ENCODE results near the gene PDE3B.
"Not testable (repeated sequence)": the region's sequence is repeated elsewhere in the genome, so short reads cannot be mapped to it uniquely, and the experiment has no call there.

PDE3B gene

GRCh38 chr11:14821031-14821430 is 177.4 kb downstream of the PDE3B start:
- DNase-seq = no peak

GRCh38 chr11:14826600-14826999 is 183.0 kb downstream of the PDE3B start:
- DNase-seq = no peak

GRCh38 chr11:14835496-14836492 is 192.2 kb downstream of the PDE3B start:
- no peak for DNase-seq

GRCh38 chr11:14842002-14842401 is 198.4 kb downstream of the PDE3B start:
- no peak for DNase-seq

GRCh38 chr11:14852571-14853177 is 209.1 kb downstream of the PDE3B start:
- DNase-seq = peak; percentile 13

GRCh38 chr11:14854057-14854456 is 210.5 kb downstream of the PDE3B start:
- no peak for DNase-seq

GRCh38 chr11:14855890-14856289 is 212.3 kb downstream of the PDE3B start:
- DNase-seq = no peak

GRCh38 chr11:14857621-14858020 is 214.0 kb downstream of the PDE3B start:
- DNase-seq = no peak

GRCh38 chr11:14858404-14858803 is 214.8 kb downstream of the PDE3B start:
- no peak for DNase-seq

GRCh38 chr11:14860511-14860910 is 216.9 kb downstream of the PDE3B start:
- DNase-seq = no peak

- DNase-seq = no peak
Observed at GRCh38 chr11:14861680-14862079, 218.1 kb downstream of the PDE3B start.

- not testable (repeated sequence) for DNase-seq
Observed at GRCh38 chr11:14863775-14864174, 220.2 kb downstream of the PDE3B start.

GRCh38 chr11:14872032-14872431 is 228.4 kb downstream of the PDE3B start:
- no peak for DNase-seq

- DNase-seq = no peak
Observed at GRCh38 chr11:14873632-14874031, 230.0 kb downstream of the PDE3B start.

GRCh38 chr11:14875163-14875562 is 231.6 kb downstream of the PDE3B start:
- DNase-seq = no peak

GRCh38 chr11:14881576-14882193 is 238.1 kb downstream of the PDE3B start:
- no peak for DNase-seq

GRCh38 chr11:14882196-14882595 is 238.6 kb downstream of the PDE3B start:
- no peak for DNase-seq

- not testable (repeated sequence) for DNase-seq
Observed at GRCh38 chr11:14883683-14884082, 240.1 kb downstream of the PDE3B start.

GRCh38 chr11:14884667-14885273 is 241.2 kb downstream of the PDE3B start:
- no peak for DNase-seq

GRCh38 chr11:14886513-14886912 is 242.9 kb downstream of the PDE3B start:
- no peak for DNase-seq

- DNase-seq = peak; percentile 78
Observed at GRCh38 chr11:14891143-14892035, 247.8 kb downstream of the PDE3B start.

GRCh38 chr11:14892036-14892556 is 248.5 kb downstream of the PDE3B start, which contains the start of gene CYP2R1:
Gene CYP2R1 (minus strand): TSS chr11:14892231. CDS start chr11:14892205, 26 bp downstream.
- peak; percentile 77 for DNase-seq
